HG02973 (cell line): ENCODE results near the gene BAG5.
"Not testable (repeated sequence)": the region's sequence is repeated elsewhere in the genome, so short reads cannot be mapped to it uniquely, and the experiment has no call there.

Experiments used
- ATAC-seq: cut with Tn5 transposase; IDR thresholded peaks from one replicate; pipeline ENCODE4 v1.9.1; 2021; ENCODE audit warnings: moderate library complexity; ENCODE audit not compliant: unreplicated experiment

BAG5 gene

DNA sequence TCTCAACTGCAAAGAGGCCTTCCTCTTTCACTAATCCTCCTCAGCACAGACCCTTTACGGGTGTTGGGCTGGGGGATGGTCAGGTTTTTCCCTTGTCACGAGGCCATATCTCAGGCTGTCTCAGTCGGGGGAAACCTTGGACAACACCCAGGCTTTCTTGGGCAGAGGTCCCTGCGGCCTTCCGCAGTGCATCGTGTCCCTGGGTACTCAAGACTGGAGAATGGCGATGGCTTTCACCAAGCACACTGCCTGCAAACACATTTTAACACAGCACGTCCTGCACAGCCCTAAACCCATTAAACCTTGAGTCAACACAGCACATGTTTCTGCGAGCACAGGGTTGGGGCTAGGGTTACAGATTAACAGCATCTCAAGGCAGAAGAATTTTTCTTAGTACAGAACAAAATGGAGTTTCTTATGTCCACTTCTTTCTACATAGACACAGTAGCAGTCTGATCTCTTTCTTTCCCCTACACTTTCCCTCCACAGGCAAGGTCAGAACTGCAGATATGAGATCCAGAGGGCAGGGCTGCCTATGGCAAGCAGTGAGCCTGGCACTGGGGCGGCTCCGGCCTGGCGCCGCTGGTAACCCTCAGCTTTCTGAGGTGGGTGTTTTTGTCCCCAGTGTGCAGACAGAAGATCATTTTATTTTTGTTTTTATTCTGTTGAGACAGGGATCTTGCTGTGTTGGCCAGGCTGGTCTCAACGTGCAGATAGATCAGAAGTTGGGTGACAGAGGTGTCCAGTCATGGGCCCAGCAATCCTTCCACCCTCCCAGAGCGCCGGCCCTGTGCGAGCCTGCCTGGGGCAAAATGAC lies 36.8 kb downstream of the BAG5 start:
- not testable (repeated sequence) for ATAC-seq

DNA sequence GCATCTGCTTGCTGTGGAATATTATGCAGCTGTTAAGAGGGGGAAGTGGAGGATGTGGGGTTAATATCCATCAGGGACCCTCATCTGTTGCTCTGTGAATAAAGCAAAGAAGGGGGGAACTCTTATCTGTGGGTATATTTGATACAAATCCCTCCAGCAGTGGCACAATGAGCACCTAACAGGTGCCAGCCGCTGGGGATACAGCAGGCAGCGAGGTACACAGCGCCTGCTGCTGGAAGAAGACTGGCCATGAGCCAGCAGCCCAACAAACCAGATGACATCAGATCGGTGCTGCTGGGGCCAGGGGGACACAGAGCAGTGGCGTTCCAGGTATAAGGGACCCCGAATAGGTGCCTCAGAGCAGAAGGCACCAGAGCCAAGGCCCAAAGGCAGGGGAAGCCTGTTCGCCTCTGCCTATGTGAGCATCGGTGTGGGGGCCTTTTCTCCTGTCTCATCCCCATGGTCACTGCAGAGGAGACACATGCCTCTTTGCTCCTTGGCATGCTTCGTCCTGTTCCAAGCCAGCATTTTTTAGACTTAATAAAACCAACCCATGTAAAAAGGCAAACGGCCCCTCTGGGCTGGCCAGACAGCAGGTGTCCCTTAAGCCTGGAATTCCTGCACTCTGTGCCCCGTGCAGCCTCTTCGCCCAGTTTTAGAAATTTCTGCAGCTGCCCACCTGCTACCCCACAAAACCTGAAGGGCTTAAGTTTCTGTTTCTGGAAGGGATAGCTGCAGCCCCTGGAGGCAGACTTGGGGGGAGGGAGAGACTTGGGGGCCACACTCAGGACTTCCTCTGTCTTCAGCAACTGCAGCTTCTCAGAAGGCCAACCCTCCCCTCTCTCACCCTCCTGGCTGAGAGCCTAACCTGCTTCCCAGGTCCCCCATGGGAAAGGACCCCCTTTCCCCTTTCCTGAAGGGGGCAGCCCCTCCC lies 38.2 kb downstream of the BAG5 start:
- no peak for ATAC-seq

GRCh38 chr14:103523575-103523954 lies 38.9 kb downstream of the BAG5 start:
- no peak for ATAC-seq

DNA sequence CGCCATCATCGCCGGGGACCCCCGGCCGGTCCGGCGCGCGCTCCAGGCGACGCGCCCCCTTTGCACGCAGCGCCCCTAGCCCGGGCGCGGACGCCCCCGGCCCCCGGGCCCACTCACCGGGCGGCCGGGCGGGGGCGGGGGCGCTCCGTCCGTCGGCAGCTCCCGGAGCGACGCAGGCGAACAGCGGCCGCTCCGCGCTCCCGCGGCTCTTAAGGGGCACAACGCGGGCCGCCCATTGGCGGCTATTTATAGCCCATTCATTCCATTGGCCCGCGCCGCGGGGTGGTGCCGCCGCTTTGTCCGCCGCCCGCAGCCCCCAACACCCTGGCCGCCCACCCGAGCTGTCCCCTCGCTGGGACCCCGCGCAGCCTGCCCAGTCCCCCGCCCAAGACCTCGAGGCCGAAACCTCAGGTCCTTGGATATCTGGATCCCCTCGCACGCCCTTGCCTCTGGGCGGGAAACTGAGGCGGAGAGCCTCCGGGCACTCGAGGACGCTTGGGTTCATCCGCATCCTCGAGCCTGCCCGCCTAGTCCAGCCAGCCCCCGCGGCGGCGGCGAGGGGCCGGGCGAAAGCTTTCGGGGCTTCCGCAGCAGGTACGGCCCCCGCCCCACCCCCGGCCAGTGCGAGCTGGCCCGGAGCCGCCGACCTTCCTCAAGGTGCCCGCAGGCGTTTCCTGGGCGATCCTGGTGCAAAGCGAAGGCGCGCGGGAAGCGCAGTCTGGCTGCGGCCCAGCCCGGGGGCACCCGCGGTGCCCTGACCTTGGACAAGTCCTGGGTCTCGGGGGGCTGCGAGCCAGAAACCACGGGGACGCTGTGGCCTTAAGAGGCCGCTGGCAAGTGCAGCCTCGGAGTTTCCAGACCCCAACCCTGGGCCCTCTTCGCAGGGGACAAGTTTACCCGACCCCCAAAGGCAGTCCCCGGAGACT lies 39.5 kb downstream of the BAG5 start, which contains the start of gene CKB:
TSS of gene CKB (minus strand) at position 182 of the 926 bp plus-strand sequence. CDS start 337 bp downstream, outside the sequence.
- no peak for ATAC-seq

DNA sequence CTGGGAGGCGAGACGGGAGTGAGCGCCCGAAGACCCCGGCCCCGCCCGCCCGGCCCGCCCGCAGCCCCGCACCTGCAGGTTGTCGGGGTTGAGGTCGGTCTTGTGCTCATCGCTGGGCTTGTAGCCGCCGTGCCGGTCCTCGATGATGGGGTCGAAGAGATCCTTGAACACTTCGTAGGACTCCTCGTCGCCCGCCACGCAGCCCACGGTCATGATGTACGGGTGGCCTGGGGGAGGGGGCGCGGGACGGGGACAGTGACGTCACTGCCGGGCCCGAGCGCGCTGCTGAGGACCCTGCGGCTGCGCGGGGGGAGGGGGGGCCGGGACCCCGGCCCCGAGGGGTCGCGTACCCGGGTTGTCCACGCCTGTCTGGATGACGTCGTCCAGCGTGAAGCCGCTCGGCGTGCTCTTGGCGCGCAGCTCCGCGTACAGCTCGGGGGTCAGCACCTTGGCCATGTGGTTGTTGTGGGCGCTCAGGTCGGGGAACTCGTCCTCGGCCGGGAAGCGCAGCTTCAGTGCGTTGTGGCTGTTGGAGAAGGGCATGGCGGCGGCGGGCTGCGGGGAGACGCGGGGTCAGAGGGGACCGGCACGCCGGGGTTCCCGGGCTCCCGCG lies 40.4 kb downstream of the BAG5 start:
- ATAC-seq = no peak

- peak; percentile 11 for ATAC-seq
Measured at GRCh38 chr14:103521438-103521950, 41.0 kb downstream of the BAG5 start.

DNA sequence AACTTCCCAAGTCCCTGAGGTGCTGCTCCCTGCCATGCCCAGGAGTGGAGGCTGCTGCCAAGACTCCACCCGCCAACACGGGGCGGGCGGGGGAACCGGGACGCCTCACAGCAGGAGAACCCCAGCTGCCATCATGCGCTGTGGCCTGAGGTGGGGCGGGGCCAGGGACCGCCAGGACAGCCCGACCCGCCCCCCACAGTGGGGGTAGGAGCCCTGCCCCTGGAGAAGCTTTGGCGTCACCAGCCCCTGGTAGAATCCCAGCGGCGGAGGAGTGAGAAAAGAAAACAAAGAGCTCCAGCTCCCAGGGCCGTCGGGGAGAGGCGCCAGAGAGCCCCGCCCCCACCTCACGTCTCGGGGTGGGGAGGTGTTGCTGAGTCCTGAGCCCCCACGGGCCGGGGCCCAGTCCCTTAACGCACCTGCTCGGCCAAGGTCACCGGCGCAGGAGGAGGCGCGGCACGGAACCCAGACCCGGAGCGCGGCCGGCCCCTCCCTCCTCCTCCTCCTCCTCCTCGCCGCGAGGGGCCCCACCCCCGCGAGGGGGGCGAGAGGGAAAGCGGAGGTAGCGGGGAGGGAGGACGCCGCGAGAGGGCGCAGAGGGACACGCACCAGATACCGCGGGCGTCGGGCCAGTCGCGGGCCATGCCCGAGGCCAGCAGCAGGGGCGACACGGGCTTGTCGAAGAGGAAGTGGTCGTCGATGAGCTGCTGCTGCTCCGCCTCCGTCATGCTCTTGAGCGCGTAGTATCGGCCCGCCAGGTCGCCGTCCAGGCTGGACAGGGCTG lies 41.6 kb downstream of the BAG5 start:
- ATAC-seq = peak; percentile 37

DNA sequence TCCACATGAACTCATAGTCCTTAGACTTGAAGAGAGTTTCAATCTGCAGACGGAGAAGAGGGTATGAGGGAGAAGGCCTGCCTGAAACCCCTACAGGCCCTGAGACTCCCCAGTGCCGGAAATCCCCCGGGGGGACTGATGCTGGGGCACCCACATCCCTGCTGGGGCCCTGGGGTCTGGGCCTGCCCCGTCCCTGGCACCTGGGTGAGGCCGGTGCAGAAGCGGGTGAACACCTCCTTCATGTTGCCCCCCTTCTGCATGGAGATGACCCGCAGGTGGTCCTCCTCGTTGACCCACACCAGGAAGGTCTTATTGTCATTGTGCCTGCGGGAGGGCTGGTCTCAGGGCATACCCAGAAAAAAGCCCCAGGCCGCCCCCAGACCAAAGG lies 42.2 kb downstream of the BAG5 start:
- ATAC-seq = no peak

- no peak for ATAC-seq
Measured at GRCh38 chr14:103519837-103520212, 42.6 kb downstream of the BAG5 start.

GRCh38 chr14:103519043-103519836 lies 43.2 kb downstream of the BAG5 start:
- ATAC-seq = no peak

- no peak for ATAC-seq
Measured at GRCh38 chr14:103518422-103519042, 43.9 kb downstream of the BAG5 start.

DNA sequence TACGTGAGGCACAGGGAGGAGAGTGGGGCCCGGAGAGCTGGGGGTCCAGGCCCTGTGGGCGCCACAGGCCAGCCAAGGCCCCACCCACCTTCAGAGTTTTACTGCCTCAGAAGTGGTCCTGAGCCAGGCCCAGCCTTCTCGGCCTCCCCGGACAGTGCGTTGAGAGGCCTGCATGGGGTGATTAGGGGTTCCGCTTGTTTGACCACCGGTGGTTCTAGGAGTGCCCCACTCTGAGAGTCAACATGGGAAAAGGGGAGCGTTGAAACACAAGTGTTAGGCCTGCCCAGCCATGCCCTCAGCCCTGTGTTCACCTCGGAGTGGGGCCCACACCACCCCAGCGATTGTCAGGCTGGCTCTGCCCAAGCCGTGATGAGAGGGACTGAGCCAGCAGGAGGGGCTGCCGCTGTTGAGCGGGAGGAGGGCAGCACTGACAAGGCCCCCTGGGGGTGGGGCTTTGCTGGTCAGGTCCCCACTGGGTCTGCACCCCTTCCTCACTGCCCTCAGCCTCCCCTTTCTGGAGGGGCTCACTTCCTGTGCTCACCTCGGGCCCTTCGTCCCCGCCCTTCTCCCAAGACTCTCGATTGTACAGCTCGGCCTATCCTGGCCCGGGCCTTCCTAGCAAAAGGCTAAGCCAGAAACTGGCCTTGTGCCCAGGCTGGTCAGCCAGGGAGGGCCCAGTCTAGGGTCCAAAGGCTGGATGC lies 44.6 kb downstream of the BAG5 start:
- no peak for ATAC-seq

DNA sequence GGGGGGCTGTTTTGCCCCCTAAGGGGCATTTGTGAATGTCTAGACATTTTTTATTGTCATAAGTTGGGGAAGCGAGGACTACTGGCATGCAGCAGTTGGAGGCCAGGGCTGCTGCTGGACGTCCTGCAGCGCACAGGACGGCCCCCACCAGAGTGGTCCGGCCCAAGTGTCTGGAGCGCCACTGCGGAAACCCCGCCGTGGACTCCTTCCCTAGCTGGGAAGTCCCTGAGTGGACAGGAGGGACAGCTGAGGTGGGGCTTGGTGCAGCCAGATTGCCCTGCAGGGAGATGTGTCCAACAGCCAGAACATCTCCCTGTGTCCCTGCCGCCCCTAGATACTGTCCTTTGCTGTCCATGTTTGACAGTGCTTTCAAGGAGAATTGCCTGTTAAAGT lies 45.3 kb downstream of the BAG5 start:
- ATAC-seq = no peak

DNA sequence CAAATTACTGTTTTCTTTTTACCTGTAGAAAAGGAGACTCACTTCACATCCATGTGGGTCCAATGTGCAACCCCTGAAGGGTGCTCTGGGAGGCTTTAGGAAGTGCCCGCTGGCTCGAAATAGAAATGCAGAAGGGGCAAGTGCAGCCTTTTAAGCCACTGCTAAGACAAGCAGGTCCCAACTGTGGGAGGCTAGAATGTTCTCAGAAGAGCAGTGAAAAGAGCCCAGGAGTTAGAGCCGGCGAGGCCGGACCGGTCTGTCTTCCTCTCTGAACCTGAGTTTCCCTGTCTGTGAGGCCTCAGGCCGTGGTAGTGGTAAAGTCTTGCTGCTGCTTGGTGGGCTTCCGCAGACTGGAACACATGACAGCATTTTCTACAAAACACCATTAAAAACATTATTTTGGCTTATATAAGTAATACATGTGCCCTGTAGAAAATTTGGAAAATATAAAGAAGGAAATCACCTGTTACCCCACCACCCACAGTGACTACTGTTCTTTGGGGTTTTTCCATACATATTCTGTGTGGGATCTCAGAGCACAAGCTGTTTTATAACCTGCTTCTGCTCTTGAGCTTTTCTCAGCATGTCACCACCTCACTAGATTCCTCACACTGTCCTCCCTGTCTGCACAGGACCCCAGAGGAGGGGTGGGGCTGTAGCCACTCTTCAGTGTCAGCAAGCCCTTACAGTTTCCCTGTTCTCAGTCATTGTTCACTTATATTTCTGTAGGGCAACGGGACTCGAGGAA lies 45.9 kb downstream of the BAG5 start:
- ATAC-seq = no peak

- ATAC-seq = no peak
Measured at GRCh38 chr14:103514596-103515421, 47.6 kb downstream of the BAG5 start.
